Chondrocyte (in vitro differentiated cells): ENCODE results near the gene MYB. TPM values are rescaled to one million over a fixed set of nuclear protein-coding genes. Genes with fewer than 3 reads are reported as not detected.

Source experiments
- DNase-seq: peaks from one replicate; pipeline ENCODE4 v3.0.0; 2021; ENCODE audit warnings: mixed read lengths, low spot score
- H3K27ac Mint-ChIP-seq: one replicate; pipeline ENCODE4 v1.8.0; 2021; ENCODE audit warnings: mild to moderate bottlenecking, moderate library complexity, mixed read lengths; ENCODE audit not compliant: unreplicated experiment
- H3K27me3 Mint-ChIP-seq: 2 replicates; pipeline ENCODE4 v1.8.0; 2021; ENCODE audit warnings: low read depth, mixed read lengths
- H3K36me3 Mint-ChIP-seq: 2 replicates; pipeline ENCODE4 v1.8.0; 2021; ENCODE audit warnings: low read depth, mixed read lengths
- H3K4me1 Mint-ChIP-seq: 2 replicates; pipeline ENCODE4 v1.8.0; 2021; ENCODE audit warnings: low read depth, mild to moderate bottlenecking, mixed read lengths
- H3K4me3 Mint-ChIP-seq: one replicate; pipeline ENCODE4 v1.8.0; 2021; ENCODE audit warnings: mild to moderate bottlenecking, moderate library complexity, mixed read lengths; ENCODE audit not compliant: unreplicated experiment
- H3K9me3 Mint-ChIP-seq: 2 replicates; pipeline ENCODE4 v1.8.0; 2021; ENCODE audit warnings: low read depth, mixed read lengths
- total RNA-seq: library from RNA; stranded (reverse); gene quantifications from 3 replicates; pipeline ENCODE4 v1.2.1, GENCODE V29; 2021
- TF ChIP-seq, protein P1 (sequence below): fragments of 200-600 bp; sonication (generic); IDR thresholded peaks from 2 replicates; pipeline ENCODE4 v1.5.0; 2021; ENCODE audit warnings: antibody characterized with exemption, mild to moderate bottlenecking, moderate library complexity

Gene MYB
- total RNA-seq, 1 donor from 2014 or later: 0.20 TPM

- Mint-ChIP-seq H3K27ac (no peak overlapping the region), H3K36me3 (no peaks in the 10 kb centered on the region), H3K4me3 (no peak overlapping the region), H3K27me3 (no peaks in the 10 kb centered on the region), H3K9me3 (peaks cover 1% of the 10 kb centered on the region), H3K4me1 (no peaks in the 10 kb centered on the region)
- TF ChIP-seq, protein P1, sequence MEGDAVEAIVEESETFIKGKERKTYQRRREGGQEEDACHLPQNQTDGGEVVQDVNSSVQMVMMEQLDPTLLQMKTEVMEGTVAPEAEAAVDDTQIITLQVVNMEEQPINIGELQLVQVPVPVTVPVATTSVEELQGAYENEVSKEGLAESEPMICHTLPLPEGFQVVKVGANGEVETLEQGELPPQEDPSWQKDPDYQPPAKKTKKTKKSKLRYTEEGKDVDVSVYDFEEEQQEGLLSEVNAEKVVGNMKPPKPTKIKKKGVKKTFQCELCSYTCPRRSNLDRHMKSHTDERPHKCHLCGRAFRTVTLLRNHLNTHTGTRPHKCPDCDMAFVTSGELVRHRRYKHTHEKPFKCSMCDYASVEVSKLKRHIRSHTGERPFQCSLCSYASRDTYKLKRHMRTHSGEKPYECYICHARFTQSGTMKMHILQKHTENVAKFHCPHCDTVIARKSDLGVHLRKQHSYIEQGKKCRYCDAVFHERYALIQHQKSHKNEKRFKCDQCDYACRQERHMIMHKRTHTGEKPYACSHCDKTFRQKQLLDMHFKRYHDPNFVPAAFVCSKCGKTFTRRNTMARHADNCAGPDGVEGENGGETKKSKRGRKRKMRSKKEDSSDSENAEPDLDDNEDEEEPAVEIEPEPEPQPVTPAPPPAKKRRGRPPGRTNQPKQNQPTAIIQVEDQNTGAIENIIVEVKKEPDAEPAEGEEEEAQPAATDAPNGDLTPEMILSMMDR: no peak
- no peak for DNase-seq
Measured at GRCh38 chr6:135170849-135171248, 10.3 kb upstream of the MYB start.

GRCh38 chr6:135173242-135173988 is 7.7 kb upstream of the MYB start:
- TF ChIP-seq, protein P1: no peak
- no peaks in the 10 kb centered on the region for H3K36me3 Mint-ChIP-seq
- DNase-seq: no peak
- no peak overlapping the region for H3K27ac Mint-ChIP-seq
- peaks cover 9% of the 10 kb centered on the region for H3K9me3 Mint-ChIP-seq
- H3K4me3 Mint-ChIP-seq: no peak overlapping the region
- no peaks in the 10 kb centered on the region for H3K4me1 Mint-ChIP-seq
- no peaks in the 10 kb centered on the region for H3K27me3 Mint-ChIP-seq

DNA sequence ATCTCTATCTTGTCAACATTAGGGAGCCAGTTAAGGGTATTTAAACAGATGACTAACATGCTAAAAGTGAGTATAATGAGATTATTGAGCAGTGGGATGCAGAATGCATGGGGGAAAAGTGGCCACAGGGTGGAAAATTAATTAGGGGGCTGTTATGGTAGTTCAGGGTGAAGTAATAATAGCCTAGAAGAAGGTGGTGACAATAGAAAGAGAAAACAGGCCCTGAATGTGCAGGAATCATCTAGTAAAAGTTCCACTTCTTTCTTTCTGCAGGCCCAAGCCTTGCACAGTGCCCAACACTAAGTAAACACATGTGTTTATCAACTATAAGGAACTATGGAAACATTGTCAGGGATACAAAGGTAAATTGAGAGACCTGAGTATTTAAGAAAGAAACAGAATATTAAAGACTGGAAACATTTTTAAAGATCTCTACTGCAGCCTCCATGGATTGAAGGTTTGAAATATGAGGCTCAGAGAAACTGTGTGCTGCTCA is 7.1 kb upstream of the MYB start:
- H3K27me3 Mint-ChIP-seq: no peaks in the 10 kb centered on the region
- no peaks in the 10 kb centered on the region for H3K4me1 Mint-ChIP-seq
- no peak overlapping the region for H3K4me3 Mint-ChIP-seq
- TF ChIP-seq, protein P1: no peak
- peaks cover 9% of the 10 kb centered on the region for H3K9me3 Mint-ChIP-seq
- H3K36me3 Mint-ChIP-seq: no peaks in the 10 kb centered on the region
- no peak overlapping the region for H3K27ac Mint-ChIP-seq
- DNase-seq: no peak

DNA sequence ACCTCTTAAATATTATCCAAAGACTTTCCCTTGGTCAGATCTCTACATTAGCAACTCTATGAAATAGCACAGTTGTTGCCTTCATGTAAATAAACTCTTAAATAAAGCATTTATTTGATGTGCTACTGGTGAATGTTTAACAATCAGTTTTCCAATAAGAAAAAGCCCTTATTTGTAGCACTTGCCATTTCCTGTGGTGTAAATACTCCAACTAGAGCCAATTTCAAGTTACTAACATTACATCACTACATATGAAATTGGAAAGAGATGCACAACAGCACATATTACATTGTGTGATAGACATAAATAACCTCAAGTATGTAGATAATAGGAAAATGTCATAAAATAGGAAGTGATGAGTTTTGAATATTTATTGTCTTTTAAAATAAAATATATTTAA is 5.0 kb upstream of the MYB start:
- no peak for DNase-seq
- no peaks in the 10 kb centered on the region for H3K27me3 Mint-ChIP-seq
- H3K4me1 Mint-ChIP-seq: peaks cover 5% of the 10 kb centered on the region
- H3K9me3 Mint-ChIP-seq: peaks cover 9% of the 10 kb centered on the region
- TF ChIP-seq, protein P1: no peak
- no peaks in the 10 kb centered on the region for H3K36me3 Mint-ChIP-seq
- H3K4me3 Mint-ChIP-seq: no peak overlapping the region
- H3K27ac Mint-ChIP-seq: no peak overlapping the region

DNA sequence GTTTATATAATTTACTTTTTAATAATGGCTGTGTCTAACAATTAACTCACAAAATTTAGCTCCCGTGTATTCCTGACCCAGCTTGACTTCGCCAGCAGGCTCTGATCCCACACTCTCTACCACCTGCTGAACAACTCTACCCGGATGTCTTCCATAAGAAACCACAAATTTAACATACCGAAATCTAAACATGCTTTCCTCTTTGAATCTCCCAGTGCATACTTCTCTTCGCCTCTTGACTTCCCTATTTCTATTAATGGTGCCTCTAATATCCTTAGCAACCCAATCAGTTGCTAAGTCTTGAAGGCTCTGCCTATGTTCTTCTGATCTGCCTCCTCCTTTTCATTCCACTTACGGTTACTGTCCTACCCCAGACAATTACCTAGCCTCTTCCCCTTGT is 4.6 kb upstream of the MYB start:
- Mint-ChIP-seq H3K27ac (no peak overlapping the region), H3K27me3 (no peaks in the 10 kb centered on the region)

More for the DNA sequence above, 4.6 kb upstream of the MYB start:
- Mint-ChIP-seq H3K4me3 (no peak overlapping the region), H3K4me1 (peaks cover 5% of the 10 kb centered on the region), H3K36me3 (no peaks in the 10 kb centered on the region), H3K9me3 (peaks cover 9% of the 10 kb centered on the region)
- DNase-seq: no peak
- TF ChIP-seq, protein P1: no peak
